GM10266 (cell line): Measurements from ENCODE around the gene DYNLT4.
"Not testable (repeated sequence)": the region's sequence is repeated elsewhere in the genome, so short reads cannot be mapped to it uniquely, and the experiment has no call there.

Experiments used
- DNase-seq: peaks from one replicate; pipeline ENCODE4 v3.0.0; 2012; ENCODE audit errors: extremely low spot score
- CTCF ChIP-seq: IDR thresholded peaks from 2 replicates; pipeline ENCODE4 v1.5.1; 2012; ENCODE audit warnings: mild to moderate bottlenecking, low read depth; ENCODE audit not compliant: control insufficient read depth, insufficient read depth; ENCODE audit errors: missing control alignments

DYNLT4 gene

GRCh38 chr1:44848456-44849181 is 41.5 kb upstream of the DYNLT4 start:
- no peak for TF ChIP-seq CTCF
- DNase-seq: no peak

- no peak for TF ChIP-seq CTCF
- DNase-seq: no peak
Observed at GRCh38 chr1:44847845-44848244, 40.7 kb upstream of the DYNLT4 start.

- no peak for DNase-seq
- no peak for TF ChIP-seq CTCF
Observed at GRCh38 chr1:44846985-44847384, 39.8 kb upstream of the DYNLT4 start.

- peak; percentile 75 for DNase-seq
- no peak for TF ChIP-seq CTCF
Observed at GRCh38 chr1:44842862-44843655, 35.9 kb upstream of the DYNLT4 start, which contains the start of gene PTCH2. Gene PTCH2 (minus strand): TSS chr1:44843253. CDS start chr1:44842932, 321 bp downstream.

GRCh38 chr1:44842486-44842861 is 35.3 kb upstream of the DYNLT4 start:
- no peak for DNase-seq
- TF ChIP-seq CTCF: no peak

GRCh38 chr1:44839576-44839975 is 32.4 kb upstream of the DYNLT4 start:
- DNase-seq: no peak
- TF ChIP-seq CTCF: no peak

GRCh38 chr1:44838294-44838693 is 31.1 kb upstream of the DYNLT4 start:
- DNase-seq: not testable (repeated sequence)
